NCI-H524 (cell line): ENCODE results near the gene IQGAP3.
"Not testable (repeated sequence)": the region's sequence is repeated elsewhere in the genome, so short reads cannot be mapped to it uniquely, and the experiment has no call there.

ENCODE experiments used
- DNase-seq, 2 experiments: peaks; one replicate each; lab custom pipeline; 2025; lab: John Stamatoyannopoulos, UW

Gene IQGAP3

GRCh38 chr1:156566436-156566835, 5.9 kb downstream of the IQGAP3 start:
- no peak for DNase-seq

- no peak for DNase-seq
Observed at GRCh38 chr1:156565519-156565918, 6.8 kb downstream of the IQGAP3 start.

GRCh38 chr1:156560585-156561163, 11.7 kb downstream of the IQGAP3 start:
- no peak for DNase-seq

- DNase-seq = no peak
Observed at GRCh38 chr1:156559797-156560385, 12.5 kb downstream of the IQGAP3 start.

DNA sequence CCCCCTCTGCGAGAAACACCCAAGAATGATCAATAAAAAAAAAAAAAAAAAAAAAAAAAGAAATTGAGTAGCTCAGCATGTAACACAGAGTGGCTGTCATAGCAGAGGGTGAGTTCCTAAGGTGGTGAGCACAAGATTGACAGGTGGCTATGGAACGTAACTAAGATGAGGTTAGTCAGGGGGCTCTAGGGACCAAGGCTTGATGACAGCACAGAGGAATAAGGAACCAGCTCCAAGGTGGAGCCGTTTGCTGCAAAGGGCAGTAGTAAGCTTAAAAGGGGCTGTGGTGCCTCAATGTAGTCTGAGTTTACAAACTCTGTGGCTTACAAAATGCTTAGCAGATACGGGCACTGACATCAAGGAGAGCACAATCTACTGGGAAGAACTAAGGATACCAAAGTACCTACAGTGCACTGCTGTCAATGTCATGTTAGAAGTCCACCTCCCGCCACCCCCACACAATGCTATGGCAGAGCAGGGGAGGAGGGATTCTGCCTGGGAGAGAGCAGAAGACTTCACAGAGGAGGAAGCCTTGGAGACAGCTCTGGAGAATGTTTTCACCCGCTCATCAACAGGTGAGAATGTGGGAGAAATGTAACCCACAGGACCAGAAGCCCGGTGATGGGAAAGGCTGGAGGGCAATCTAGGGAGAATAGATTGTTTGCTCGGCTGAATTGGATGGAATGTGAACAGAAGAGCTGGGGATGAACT, 13.1 kb downstream of the IQGAP3 start:
- DNase-seq = no peak

DNA sequence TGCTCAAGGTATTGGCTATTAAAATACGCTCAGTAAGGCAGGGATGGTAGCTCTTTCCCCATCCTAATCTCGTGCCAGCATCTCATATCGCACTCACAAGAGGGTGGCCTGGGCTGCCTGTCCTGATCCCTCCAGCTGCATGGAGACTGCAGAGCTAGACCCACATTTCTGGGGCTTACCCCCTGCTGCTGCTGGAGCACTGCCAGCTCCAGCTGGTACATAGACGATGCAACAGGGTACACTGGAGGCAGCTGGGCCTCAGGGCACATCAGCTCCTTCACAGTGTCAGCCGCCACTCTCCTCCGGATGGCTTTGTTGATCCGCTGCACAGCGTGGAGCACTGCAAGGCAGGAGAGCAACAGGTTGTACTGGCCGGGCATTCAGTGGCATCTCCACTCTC, 16.0 kb downstream of the IQGAP3 start:
- DNase-seq = peak; percentile 70 to 85

GRCh38 chr1:156555715-156556114, 16.6 kb downstream of the IQGAP3 start:
- DNase-seq = no peak

- DNase-seq = no peak
Observed at GRCh38 chr1:156554971-156555370, 17.4 kb downstream of the IQGAP3 start.

- no peak for DNase-seq
Observed at GRCh38 chr1:156553860-156554485, 18.4 kb downstream of the IQGAP3 start.

GRCh38 chr1:156552937-156553336, 19.4 kb downstream of the IQGAP3 start:
- not testable (repeated sequence) for DNase-seq

- DNase-seq = no peak
Observed at GRCh38 chr1:156552518-156552917, 19.8 kb downstream of the IQGAP3 start.

DNA sequence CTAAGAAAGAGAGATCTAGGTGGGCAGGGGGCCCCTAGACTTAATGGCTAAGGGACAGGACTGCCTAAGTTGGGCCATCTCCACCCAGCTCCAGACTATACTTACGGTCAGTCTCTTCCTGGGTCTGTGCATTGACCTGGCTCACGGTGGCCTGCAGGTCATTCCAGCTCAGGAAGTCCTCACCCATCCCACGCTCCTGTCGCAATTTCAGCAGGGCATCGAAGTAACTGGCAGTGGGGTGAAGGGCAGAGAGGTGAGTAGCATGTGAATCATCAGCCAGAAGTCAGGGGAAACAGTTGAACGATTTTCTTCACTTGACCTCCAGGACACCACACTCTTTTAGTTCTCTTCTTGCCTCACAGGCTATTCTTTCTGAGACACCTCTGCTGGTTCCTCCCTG, 20.5 kb downstream of the IQGAP3 start:
- no peak for DNase-seq

- no peak for DNase-seq
Observed at GRCh38 chr1:156551066-156551643, 21.2 kb downstream of the IQGAP3 start.

- DNase-seq = no peak
Observed at GRCh38 chr1:156550346-156550745, 22.0 kb downstream of the IQGAP3 start.

DNA sequence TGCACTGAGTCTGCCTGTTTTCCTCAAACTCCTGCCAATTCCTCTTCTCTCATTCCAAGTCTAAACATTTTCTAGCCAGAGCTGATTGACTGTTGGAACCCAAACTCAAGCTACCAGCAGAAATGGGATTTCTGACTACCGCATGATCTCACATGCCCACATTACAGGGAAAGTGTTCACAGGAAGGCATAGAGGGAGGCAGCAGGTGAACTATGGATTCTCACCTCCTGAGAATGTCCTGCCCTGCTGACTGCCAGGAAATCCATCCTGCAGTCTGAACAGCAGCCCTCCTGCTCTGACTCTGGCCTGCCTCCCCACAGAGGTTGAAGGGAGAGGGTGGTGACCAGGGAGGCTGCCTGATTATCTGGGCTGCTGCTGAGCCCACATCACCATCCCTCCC, 22.5 kb downstream of the IQGAP3 start:
- DNase-seq = no peak

GRCh38 chr1:156549390-156549789, 23.0 kb downstream of the IQGAP3 start:
- DNase-seq = no peak

DNA sequence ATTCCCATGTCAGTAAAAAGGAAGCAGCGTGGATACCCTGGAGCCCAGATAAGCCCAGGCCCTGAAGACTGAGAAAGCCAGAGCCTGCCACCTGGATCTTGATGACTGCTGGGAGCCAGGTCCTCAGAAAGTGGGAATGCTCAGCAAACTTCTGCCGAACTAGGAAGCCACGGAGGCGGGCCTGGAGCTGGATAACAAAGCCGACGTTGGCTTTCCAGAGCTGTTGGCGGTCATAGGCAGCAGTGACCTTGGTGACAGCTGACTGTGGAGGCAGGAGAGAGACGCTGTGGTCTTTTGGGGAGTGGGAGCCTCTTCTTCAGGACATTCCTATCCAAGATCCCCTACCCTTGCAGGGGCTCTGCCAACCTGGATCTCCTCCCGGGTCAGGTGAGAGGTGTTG, 24.4 kb downstream of the IQGAP3 start:
- DNase-seq = no peak

DNA sequence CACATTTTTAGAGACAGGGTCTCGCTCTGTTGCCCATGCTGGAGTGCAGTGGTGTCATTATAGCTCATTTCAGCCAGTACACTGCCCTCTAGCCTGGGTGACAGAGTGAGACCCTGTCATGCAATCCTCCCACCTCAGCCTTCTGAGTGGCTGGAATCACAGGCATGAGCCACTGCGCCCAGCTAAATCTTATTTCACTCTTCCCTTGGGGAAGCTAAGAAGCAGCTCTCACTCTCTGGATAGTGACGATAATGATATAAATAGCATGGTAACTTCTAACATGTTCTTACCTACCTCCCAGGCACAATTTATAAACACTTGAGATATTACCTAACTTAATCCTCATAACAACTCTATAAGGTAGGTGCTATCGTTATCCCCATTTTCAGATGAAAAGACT, 24.9 kb downstream of the IQGAP3 start:
- no peak for DNase-seq

DNA sequence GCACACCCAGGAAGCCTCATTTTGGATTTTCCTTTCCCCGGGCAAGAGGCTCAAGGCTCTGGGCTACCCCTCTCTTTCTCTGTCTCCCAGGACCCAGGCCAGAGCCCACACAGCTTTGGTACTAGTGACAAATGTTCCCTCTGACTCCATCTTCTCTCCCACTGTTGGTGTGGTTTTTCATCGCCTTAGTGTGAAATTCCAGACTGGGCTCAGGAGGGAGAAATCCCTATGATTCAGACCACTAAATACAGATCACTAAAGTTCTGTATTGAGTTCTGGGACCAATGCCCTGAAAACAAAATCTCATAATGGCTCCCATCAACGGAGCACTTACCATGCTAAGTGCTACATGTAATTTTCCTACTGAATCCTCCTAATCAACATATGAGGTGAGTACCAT, 26.1 kb downstream of the IQGAP3 start:
- DNase-seq = no peak

GRCh38 chr1:156544592-156545102, 27.7 kb downstream of the IQGAP3 start:
- DNase-seq = no peak

- DNase-seq = no peak
Observed at GRCh38 chr1:156543066-156543465, 29.3 kb downstream of the IQGAP3 start.

DNA sequence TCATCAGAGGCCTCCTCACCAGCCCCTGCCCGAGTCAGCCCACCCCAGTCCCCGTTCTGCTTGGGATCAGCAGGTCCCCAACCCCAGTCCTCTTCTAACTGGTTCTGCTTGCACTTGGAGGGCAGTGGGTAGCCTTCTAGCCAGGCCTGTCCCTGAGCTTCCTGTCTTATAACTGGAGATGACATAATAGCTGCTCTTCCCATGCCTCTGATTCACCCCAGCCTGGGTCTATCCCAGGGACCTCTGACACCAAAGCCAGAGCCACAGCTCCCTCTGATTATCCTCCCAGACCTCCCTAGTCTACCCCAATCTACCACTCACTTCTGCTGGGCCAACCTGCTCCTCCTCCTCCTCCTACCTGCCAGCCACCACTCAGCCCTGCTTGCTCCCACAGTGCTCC, 31.4 kb downstream of the IQGAP3 start:
- DNase-seq = no peak
